ENCODE results near the gene NACC2.

Gene NACC2

GRCh38 chr9:135994501-135995192 lies 100.4 kb downstream of the NACC2 start:
- no peak for DNase-seq (ENCODE audit: extremely low read depth, insufficient read length)
- no peaks in the 10 kb centered on the region for H3K36me3 ChIP-seq (ENCODE audit: control insufficient read depth, insufficient read depth, low read length)
- H3K4me3 ChIP-seq (replicated peaks; ENCODE audit: low read depth, low read length), result no peak overlapping the region
- H3K27me3 ChIP-seq (replicated peaks; ENCODE audit: control insufficient read depth, insufficient read depth, low read length), result no peaks in the 10 kb centered on the region; the same call in 1 of the 2 replicates
- no peak for TF ChIP-seq CTCF (IDR thresholded peaks at IDR 0.05; ENCODE audit: insufficient read depth, low read length, poor library complexity, severe bottlenecking)

GRCh38 chr9:135993765-135994500 lies 101.2 kb downstream of the NACC2 start:
- no peaks in the 10 kb centered on the region; the same call in 1 of the 2 replicates for H3K27me3 ChIP-seq (replicated peaks; ENCODE audit: control insufficient read depth, insufficient read depth, low read length)
- DNase-seq (ENCODE audit: extremely low read depth, insufficient read length), result no peak
- no peaks in the 10 kb centered on the region for H3K36me3 ChIP-seq (ENCODE audit: control insufficient read depth, insufficient read depth, low read length)
- TF ChIP-seq CTCF (IDR thresholded peaks at IDR 0.05; ENCODE audit: insufficient read depth, low read length, poor library complexity, severe bottlenecking), result no peak
- no peak overlapping the region for H3K4me3 ChIP-seq (replicated peaks; ENCODE audit: low read depth, low read length)

GRCh38 chr9:135993409-135993742 lies 101.7 kb downstream of the NACC2 start:
- Histone ChIP-seq H3K27me3 (replicated peaks; ENCODE audit: control insufficient read depth, insufficient read depth, low read length) (no peaks in the 10 kb centered on the region; the same call in 1 of the 2 replicates), H3K36me3 (ENCODE audit: control insufficient read depth, insufficient read depth, low read length) (no peaks in the 10 kb centered on the region), H3K4me3 (replicated peaks; ENCODE audit: low read depth, low read length) (no peak overlapping the region)
- TF ChIP-seq CTCF (IDR thresholded peaks at IDR 0.05; ENCODE audit: insufficient read depth, low read length, poor library complexity, severe bottlenecking), result no peak
- DNase-seq (ENCODE audit: extremely low read depth, insufficient read length), result no peak

- DNase-seq (ENCODE audit: extremely low read depth, insufficient read length), result peak; percentile 53
- Histone ChIP-seq H3K36me3 (ENCODE audit: control insufficient read depth, insufficient read depth, low read length) (no peaks in the 10 kb centered on the region), H3K4me3 (replicated peaks; ENCODE audit: low read depth, low read length) (no peak overlapping the region; the same call in 1 of the 2 replicates), H3K27me3 (replicated peaks; ENCODE audit: control insufficient read depth, insufficient read depth, low read length) (no peaks in the 10 kb centered on the region; the same call in 1 of the 2 replicates)
- no peak for TF ChIP-seq CTCF (IDR thresholded peaks at IDR 0.05; ENCODE audit: insufficient read depth, low read length, poor library complexity, severe bottlenecking)
These were observed 102.3 kb downstream of the NACC2 start for GRCh38 chr9:135992486-135993408.

GRCh38 chr9:135991771-135992170 lies 103.3 kb downstream of the NACC2 start:
- no peak overlapping the region for H3K4me3 ChIP-seq (replicated peaks; ENCODE audit: low read depth, low read length)
- TF ChIP-seq CTCF (IDR thresholded peaks at IDR 0.05; ENCODE audit: insufficient read depth, low read length, poor library complexity, severe bottlenecking), result no peak

More at GRCh38 chr9:135991771-135992170, 103.3 kb downstream of the NACC2 start:
- no peaks in the 10 kb centered on the region for H3K36me3 ChIP-seq (ENCODE audit: control insufficient read depth, insufficient read depth, low read length)
- no peak for DNase-seq (ENCODE audit: extremely low read depth, insufficient read length)
- no peaks in the 10 kb centered on the region; the same call in 1 of the 2 replicates for H3K27me3 ChIP-seq (replicated peaks; ENCODE audit: control insufficient read depth, insufficient read depth, low read length)

All from GM06990 (cell line).